T-cell (primary cell): Measurements from ENCODE around the gene POLR1H. TPM values are rescaled to one million over a fixed set of nuclear protein-coding genes. Genes with fewer than 3 reads are reported as not detected.

ENCODE experiments used
- ATAC-seq, 4 experiments: fragments of 200-7000 bp in 3 of 4; fragments of 150-1000 bp in 1 of 4; cut with Tn5 transposase; replicated peaks in 1 of 4; 1 replicate in 3 of 4; 2 replicates in 1 of 4; pipeline ENCODE4 v1.10.0; 2021; ENCODE audit warnings: moderate library complexity in 3 of 4, mild to moderate bottlenecking in 2 of 4, moderate number of reproducible peaks in 1 of 4
- CTCF ChIA-PET, 2 donors: fragments of 300-600 bp; sonication (Branson Sonifier 250); formaldehyde crosslinking; loops; one replicate each; lab custom pipeline; 2022; ENCODE audit warnings: antibody characterized with exemption in 2 of 2; lab: Charles Lee
- POLR2A ChIA-PET, 2 donors: fragments of 300-600 bp; sonication (Branson Sonifier 250); formaldehyde crosslinking; loops; one replicate each; lab custom pipeline; 2022; ENCODE audit warnings: antibody characterized with exemption in 2 of 2; lab: Charles Lee
- DNase-seq, 35 experiments: peaks; one replicate each; pipeline versions ENCODE4 v3.0.0 to v3.0.0-alpha.2; 2013 to 2023
- H3K27ac ChIP-seq: one replicate; pipeline ENCODE4 v1.5.1; 2013; ENCODE audit warnings: low read length
- H3K27me3 ChIP-seq, 2 experiments: replicated peaks in 1 of 2; 1 replicate in 1 of 2; 2 replicates in 1 of 2; pipeline versions ENCODE4 v1.6.1 to v1.7.0; 2013; ENCODE audit warnings: low read length in 1 of 2, mixed read lengths in 1 of 2; ENCODE audit not compliant: control insufficient read depth in 2 of 2, insufficient read depth in 2 of 2; ENCODE audit errors: extremely low read depth in 1 of 2
- H3K36me3 ChIP-seq, 2 donors: 1 replicate in 1 of 2; 2 replicates in 1 of 2; pipeline versions ENCODE4 v1.6.1 to v1.7.0; 2013; ENCODE audit warnings: low read length in 1 of 2; ENCODE audit not compliant: control insufficient read depth in 2 of 2, insufficient read depth in 1 of 2; ENCODE audit errors: extremely low read depth in 1 of 2
- H3K4me1 ChIP-seq, 2 experiments: 1 replicate in 1 of 2; 2 replicates in 1 of 2; pipeline versions ENCODE4 v1.6.1 to v1.7.0; 2013; ENCODE audit warnings: low read length in 2 of 2, mixed read lengths in 1 of 2; ENCODE audit not compliant: insufficient read depth in 2 of 2, control insufficient read depth in 1 of 2; ENCODE audit errors: extremely low read depth in 1 of 2
- H3K4me3 ChIP-seq, 2 donors: 1 replicate in 1 of 2; 2 replicates in 1 of 2; pipeline versions ENCODE4 v1.5.1 to v1.7.0; 2013; ENCODE audit warnings: mild to moderate bottlenecking in 2 of 2, low read length in 1 of 2, moderate library complexity in 1 of 2; ENCODE audit not compliant: control insufficient read depth in 1 of 2; ENCODE audit errors: extremely low read depth in 1 of 2
- H3K9me3 ChIP-seq: 2 replicates; pipeline ENCODE4 v1.7.0; 2013
- H3K27ac Mint-ChIP-seq, 2 donors: one replicate each; pipeline ENCODE4 v1.8.0; 2020 to 2021; ENCODE audit warnings: mild to moderate bottlenecking in 2 of 2, mixed read lengths in 2 of 2
- H3K27me3 Mint-ChIP-seq, 2 donors: one replicate each; pipeline ENCODE4 v1.8.0; 2021 to 2022; ENCODE audit warnings: mixed read lengths in 2 of 2
- H3K36me3 Mint-ChIP-seq: one replicate; pipeline ENCODE4 v1.8.0; 2021; ENCODE audit warnings: mixed read lengths
- H3K4me1 Mint-ChIP-seq, 3 donors: one replicate each; pipeline ENCODE4 v1.8.0; 2020 to 2022; ENCODE audit warnings: mixed read lengths in 3 of 3, mild to moderate bottlenecking in 1 of 3
- H3K4me3 Mint-ChIP-seq, 3 donors: one replicate each; pipeline ENCODE4 v1.8.0; 2020 to 2022; ENCODE audit warnings: mild to moderate bottlenecking in 3 of 3, mixed read lengths in 3 of 3, moderate library complexity in 3 of 3
- H3K9me3 Mint-ChIP-seq, 3 donors: one replicate each; pipeline ENCODE4 v1.8.0; 2020 to 2022; ENCODE audit warnings: mixed read lengths in 3 of 3
- WGBS: methylation state at CpG from one replicate; pipeline ENCODE4 v1.1.5; 2013; ENCODE audit warnings: missing lambda C conversion rate; ENCODE audit not compliant: insufficient coverage; 5-methylcytosine and 5-hydroxymethylcytosine counted together
- total RNA-seq, 35 experiments: library from RNA in 6 of 35; stranded (reverse) in 6 of 35; fragments of 120-200 nt in 1 of 35; gene quantifications; one replicate each; pipeline versions ENCODE4 v1.2.1 to v1.2.4 and lab custom pipeline; 2013 to 2026

Gene POLR1H
- total RNA-seq, 5 donors from 2014 or later (not counting 1 experiment from before 2014, with no cell fraction given), result 28.7 to 43.5 (median 36.5) TPM

- WGBS, result no CpG with 5 or more reads among the region's 6 CpGs
Observed at GRCh38 chr6:30041221-30041620, 19.8 kb upstream of the POLR1H start.

GRCh38 chr6:30041821-30042220 is 19.2 kb upstream of the POLR1H start:
- no peaks in the 10 kb centered on the region for H3K27me3 Mint-ChIP-seq
- no peaks in the 10 kb centered on the region for H3K27me3 ChIP-seq
- H3K9me3 ChIP-seq, result no peaks in the 10 kb centered on the region
- peaks cover under 1 to 2% (median 1%) of the 10 kb centered on the region in 3 donors for H3K4me1 Mint-ChIP-seq
- DNase-seq, result no peak
- peaks cover 0 to 4% of the 10 kb centered on the region in 2 donors for H3K36me3 ChIP-seq
- H3K9me3 Mint-ChIP-seq, result no peaks in the 10 kb centered on the region
- no peak overlapping the region for H3K27ac ChIP-seq
- ChIA-PET POLR2A (no interaction called here), CTCF (no interaction called here)
- H3K4me1 ChIP-seq, result no peaks in the 10 kb centered on the region
- WGBS, result 93% methylated on average over 3 of the region's 4 CpGs
- H3K36me3 Mint-ChIP-seq, result peaks cover 21% of the 10 kb centered on the region
- H3K27ac Mint-ChIP-seq, result no peak overlapping the region
- H3K4me3 ChIP-seq, result no peak overlapping the region
- no peak overlapping the region for H3K4me3 Mint-ChIP-seq
- no peak for ATAC-seq

More at GRCh38 chr6:30041221-30041620, 19.8 kb upstream of the POLR1H start:
- peaks cover 20% of the 10 kb centered on the region for H3K36me3 Mint-ChIP-seq
- no peak overlapping the region for H3K27ac Mint-ChIP-seq
- H3K27me3 Mint-ChIP-seq, result no peaks in the 10 kb centered on the region
- no peak for DNase-seq
- H3K27me3 ChIP-seq, result no peaks in the 10 kb centered on the region
- peaks cover 0 to 2% (median 0%) of the 10 kb centered on the region in 3 donors for H3K4me1 Mint-ChIP-seq
- H3K4me1 ChIP-seq, result no peaks in the 10 kb centered on the region
- no peak overlapping the region for H3K27ac ChIP-seq
- no peak for ATAC-seq
- peaks cover 0 to 4% of the 10 kb centered on the region in 2 donors for H3K36me3 ChIP-seq
- no peaks in the 10 kb centered on the region for H3K9me3 ChIP-seq
- POLR2A ChIA-PET, result no interaction called here
- H3K4me3 ChIP-seq, result no peak overlapping the region
- no peaks in the 10 kb centered on the region for H3K9me3 Mint-ChIP-seq
- CTCF ChIA-PET, result no interaction called here
- H3K4me3 Mint-ChIP-seq, result no peak overlapping the region

DNA sequence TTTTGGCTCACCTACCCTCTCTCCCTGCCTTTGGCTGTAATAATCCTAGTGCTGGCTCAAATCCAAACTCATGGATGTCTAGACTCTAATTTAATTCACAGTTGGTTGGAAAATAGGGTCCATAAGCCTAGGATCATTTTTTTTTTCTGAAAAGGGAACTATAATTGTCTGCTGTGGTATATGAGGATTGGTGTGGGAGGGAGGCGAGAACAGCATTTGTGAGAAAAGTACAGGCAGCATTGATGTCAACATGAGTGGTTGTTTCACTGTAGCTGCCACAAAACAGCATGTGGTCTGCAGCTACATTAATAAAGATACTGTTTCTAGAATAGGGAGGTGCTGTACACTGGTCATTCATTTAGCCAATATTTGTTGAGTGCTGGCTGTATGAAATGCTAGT is 18.6 kb upstream of the POLR1H start:
- no peak overlapping the region for H3K27ac ChIP-seq
- peaks cover 0 to 4% of the 10 kb centered on the region in 2 donors for H3K36me3 ChIP-seq
- ChIA-PET CTCF (no interaction called here), POLR2A (no interaction called here)
- Mint-ChIP-seq H3K4me3 (no peak overlapping the region), H3K27ac (no peak overlapping the region), H3K4me1 (peaks cover 6 to 8% (median 7%) of the 10 kb centered on the region in 3 donors), H3K27me3 (no peaks in the 10 kb centered on the region), H3K9me3 (no peaks in the 10 kb centered on the region), H3K36me3 (peaks cover 21% of the 10 kb centered on the region)
- no peaks in the 10 kb centered on the region for H3K27me3 ChIP-seq
- DNase-seq (no peak), ATAC-seq (no peak)
- no peak overlapping the region for H3K4me3 ChIP-seq
- no CpG with 5 or more reads among the region's 1 CpG for WGBS
- no peaks in the 10 kb centered on the region for H3K9me3 ChIP-seq
- H3K4me1 ChIP-seq, result no peaks in the 10 kb centered on the region

DNA sequence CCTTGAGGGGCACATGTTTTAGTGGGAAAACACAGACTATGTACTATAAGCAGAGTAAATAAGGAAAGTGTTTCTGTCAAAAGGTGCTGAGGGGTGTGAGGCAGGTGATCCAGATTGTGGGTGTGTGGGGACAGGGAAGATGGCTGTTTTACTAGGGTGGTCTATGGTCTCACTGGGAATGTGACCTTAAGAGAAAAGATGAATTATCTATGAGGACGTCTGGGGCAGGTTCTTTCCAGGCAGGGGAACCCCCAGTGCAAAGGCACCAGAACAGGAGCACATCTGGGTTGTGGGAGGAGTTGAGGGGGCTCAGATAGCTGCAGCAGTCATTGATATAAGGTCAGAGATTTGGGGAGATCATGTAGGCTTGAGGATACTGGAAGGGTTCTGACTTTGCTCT is 18.2 kb upstream of the POLR1H start:
- H3K27ac Mint-ChIP-seq, result no peak overlapping the region
- Histone ChIP-seq H3K27me3 (no peaks in the 10 kb centered on the region), H3K36me3 (peaks cover 0 to 4% of the 10 kb centered on the region in 2 donors), H3K9me3 (no peaks in the 10 kb centered on the region), H3K4me1 (no peaks in the 10 kb centered on the region), H3K4me3 (no peak overlapping the region), H3K27ac (no peak overlapping the region)
- H3K36me3 Mint-ChIP-seq, result peaks cover 21% of the 10 kb centered on the region
- DNase-seq, result no peak
- H3K4me1 Mint-ChIP-seq, result peaks cover 7 to 10% (median 9%) of the 10 kb centered on the region in 3 donors
- WGBS, result 10% methylated on average over 1 of the region's 1 CpG
- no peak for ATAC-seq
- ChIA-PET CTCF (no interaction called here), POLR2A (no interaction called here)
- H3K27me3 Mint-ChIP-seq, result no peaks in the 10 kb centered on the region
- no peak overlapping the region for H3K4me3 Mint-ChIP-seq
- no peaks in the 10 kb centered on the region for H3K9me3 Mint-ChIP-seq

DNA sequence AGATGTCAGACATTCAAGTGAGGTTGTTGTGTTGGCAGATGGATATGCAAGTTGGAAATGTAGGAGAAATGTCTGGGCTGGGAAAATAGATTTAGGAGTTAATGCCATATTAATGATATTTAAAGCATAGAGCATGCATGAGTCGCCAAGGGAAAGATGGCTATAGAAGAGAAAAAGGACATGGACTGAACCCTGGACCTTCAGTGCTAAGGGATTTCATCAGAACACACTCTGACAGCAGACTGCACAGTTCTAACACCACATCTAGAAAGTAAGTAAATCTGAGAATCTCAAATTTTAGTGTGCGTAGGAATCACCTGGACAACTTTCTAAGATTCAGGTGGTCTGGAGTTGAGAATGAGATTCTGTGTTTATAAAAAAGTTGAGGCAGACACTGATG is 17.3 kb upstream of the POLR1H start:
- Mint-ChIP-seq H3K27ac (no peak overlapping the region), H3K9me3 (no peaks in the 10 kb centered on the region), H3K27me3 (no peaks in the 10 kb centered on the region), H3K4me1 (peaks cover 7 to 12% (median 9%) of the 10 kb centered on the region in 3 donors), H3K36me3 (peaks cover 22% of the 10 kb centered on the region), H3K4me3 (no peak overlapping the region)
- Histone ChIP-seq H3K36me3 (peaks cover 0 to 4% of the 10 kb centered on the region in 2 donors), H3K9me3 (no peaks in the 10 kb centered on the region), H3K27ac (no peak overlapping the region), H3K4me1 (no peaks in the 10 kb centered on the region), H3K4me3 (no peak overlapping the region), H3K27me3 (no peaks in the 10 kb centered on the region)
- no peak for ATAC-seq
- no peak for DNase-seq
- no CpG with 5 or more reads among the region's 2 CpGs for WGBS
- CTCF ChIA-PET, result no interaction called here
- POLR2A ChIA-PET, result no interaction called here

- Histone ChIP-seq H3K4me3 (no peak overlapping the region), H3K4me1 (no peaks in the 10 kb centered on the region), H3K27ac (no peak overlapping the region), H3K27me3 (no peaks in the 10 kb centered on the region), H3K36me3 (peaks cover 0 to 4% of the 10 kb centered on the region in 2 donors), H3K9me3 (no peaks in the 10 kb centered on the region)
- no peaks in the 10 kb centered on the region for H3K9me3 Mint-ChIP-seq
- ChIA-PET CTCF (no interaction called here), POLR2A (no interaction called here)
- WGBS, result 100% methylated on average over 1 of the region's 2 CpGs
- H3K27ac Mint-ChIP-seq, result no peak overlapping the region
- H3K4me3 Mint-ChIP-seq, result no peak overlapping the region
- peaks cover 7 to 15% (median 9%) of the 10 kb centered on the region in 3 donors for H3K4me1 Mint-ChIP-seq
- ATAC-seq (no peak), DNase-seq (no peak)
- no peaks in the 10 kb centered on the region for H3K27me3 Mint-ChIP-seq
- H3K36me3 Mint-ChIP-seq, result peaks cover 25% of the 10 kb centered on the region
Observed at GRCh38 chr6:30044630-30045029, 16.4 kb upstream of the POLR1H start.

DNA sequence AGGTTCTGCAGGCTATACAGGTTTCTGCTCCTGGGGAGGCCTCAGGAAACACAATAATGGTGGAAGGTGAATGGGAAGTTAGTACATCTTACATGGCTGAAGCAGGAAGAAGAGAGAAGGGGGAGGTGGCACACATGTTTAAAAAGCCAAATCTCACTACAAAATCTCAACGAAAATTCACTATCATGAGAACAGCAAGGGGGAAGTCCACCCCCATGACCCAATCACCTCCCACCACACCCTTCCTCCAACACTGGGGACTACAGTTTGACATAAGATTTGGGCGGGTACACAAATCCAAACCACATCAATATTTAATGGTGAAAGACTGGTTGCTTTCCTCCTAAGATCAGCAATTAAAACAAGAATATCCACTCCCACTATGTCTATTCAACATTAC is 13.8 kb upstream of the POLR1H start:
- H3K9me3 Mint-ChIP-seq, result no peaks in the 10 kb centered on the region
- H3K36me3 Mint-ChIP-seq, result peaks cover 35% of the 10 kb centered on the region
- Histone ChIP-seq H3K27ac (no peak overlapping the region), H3K27me3 (no peaks in the 10 kb centered on the region), H3K4me1 (no peaks in the 10 kb centered on the region), H3K9me3 (no peaks in the 10 kb centered on the region), H3K4me3 (no peak overlapping the region), H3K36me3 (no peaks in the 10 kb centered on the region)
- no peak overlapping the region for H3K4me3 Mint-ChIP-seq
- peak in 1 of 4 experiments; percentile 24 for ATAC-seq
- ChIA-PET POLR2A (no interaction called here), CTCF (no interaction called here)
- no CpG with 5 or more reads among the region's 2 CpGs for WGBS
- H3K4me1 Mint-ChIP-seq, result peaks cover 7 to 23% (median 9%) of the 10 kb centered on the region in 3 donors
- H3K27me3 Mint-ChIP-seq, result no peaks in the 10 kb centered on the region
- no peak overlapping the region for H3K27ac Mint-ChIP-seq
- no peak for DNase-seq
